CD14-positive monocyte (primary cell): ENCODE results near the gene NSMF. TPM values are rescaled to one million over a fixed set of nuclear protein-coding genes. Genes with fewer than 3 reads are reported as not detected.

ENCODE experiments used
- DNase-seq, 3 donors: peaks; one replicate each; pipeline ENCODE4 v3.0.0-alpha.2; 2011 to 2022
- H2AFZ ChIP-seq: 2 replicates; pipeline ENCODE4 v1.6.0; 2012; ENCODE audit warnings: mild to moderate bottlenecking, low read depth, low read length, inconsistent platforms; ENCODE audit not compliant: insufficient read depth, poor library complexity, severe bottlenecking
- H3K27ac ChIP-seq, 2 donors: 1 replicate in 1 of 2; 2 replicates in 1 of 2; pipeline ENCODE4 v1.5.1; 2012 to 2013; ENCODE audit warnings: low read length in 2 of 2, control low read depth in 1 of 2, inconsistent platforms in 1 of 2, low read depth in 1 of 2, mild to moderate bottlenecking in 1 of 2
- H3K27me3 ChIP-seq, 2 donors: one replicate each; pipeline versions ENCODE4 v1.6.0 to v1.6.1; 2011 to 2013; ENCODE audit warnings: low read length in 2 of 2; ENCODE audit not compliant: control insufficient read depth in 2 of 2, insufficient read depth in 2 of 2
- H3K36me3 ChIP-seq, 2 donors: replicated peaks in 1 of 2; 1 replicate in 1 of 2; 2 replicates in 1 of 2; pipeline versions ENCODE4 v1.5.1 to v1.6.1; 2012 to 2013; ENCODE audit warnings: low read length in 2 of 2, control low read depth in 1 of 2, inconsistent platforms in 1 of 2, mild to moderate bottlenecking in 1 of 2; ENCODE audit not compliant: insufficient read depth in 2 of 2, control insufficient read depth in 1 of 2
- H3K4me1 ChIP-seq, 2 donors: 1 replicate in 1 of 2; 2 replicates in 1 of 2; pipeline versions ENCODE4 v1.5.1 to v1.6.1; 2012 to 2013; ENCODE audit warnings: low read length in 2 of 2, control low read depth in 1 of 2, inconsistent platforms in 1 of 2, mild to moderate bottlenecking in 1 of 2, moderate library complexity in 1 of 2; ENCODE audit not compliant: insufficient read depth in 2 of 2, control insufficient read depth in 1 of 2
- H3K4me2 ChIP-seq: replicated peaks from 2 replicates; pipeline ENCODE3; 2012; ENCODE audit warnings: low read length, moderate library complexity, mild to moderate bottlenecking; ENCODE audit not compliant: poor library complexity, severe bottlenecking; ENCODE audit errors: extremely low read depth
- H3K4me3 ChIP-seq, 3 experiments: fragments of 200-600 bp in 1 of 3; sonication (generic) in 1 of 3; replicated peaks in 1 of 3; 1 replicate in 2 of 3; 2 replicates in 1 of 3; pipeline ENCODE4 v1.5.1; 2011 to 2013; ENCODE audit warnings: low read length in 3 of 3, mild to moderate bottlenecking in 3 of 3, control low read depth in 2 of 3, low read depth in 2 of 3, inconsistent platforms in 1 of 3, moderate library complexity in 1 of 3
- H3K79me2 ChIP-seq: 2 replicates; pipeline ENCODE4 v1.6.0; 2012; ENCODE audit warnings: mild to moderate bottlenecking, control low read depth, inconsistent platforms, low read length, moderate library complexity; ENCODE audit not compliant: insufficient read depth
- H3K9ac ChIP-seq: 2 replicates; pipeline ENCODE4 v1.6.0; 2017; ENCODE audit warnings: low read length, mild to moderate bottlenecking; ENCODE audit not compliant: insufficient read depth, poor library complexity, severe bottlenecking
- H3K9me3 ChIP-seq, 2 donors: replicated peaks in 1 of 2; 1 replicate in 1 of 2; 2 replicates in 1 of 2; pipeline versions ENCODE4 v1.5.1 to v1.6.1; 2012 to 2013; ENCODE audit warnings: low read length in 2 of 2, control low read depth in 1 of 2; ENCODE audit not compliant: control insufficient read depth in 1 of 2, insufficient read depth in 1 of 2
- H4K20me1 ChIP-seq: 2 replicates; pipeline ENCODE4 v1.6.0; 2012; ENCODE audit warnings: mild to moderate bottlenecking, low read length, control low read depth, moderate library complexity; ENCODE audit not compliant: insufficient read depth
- H3K27ac Mint-ChIP-seq, 7 donors: one replicate each; pipeline ENCODE4 v1.8.0; 2020; ENCODE audit warnings: mild to moderate bottlenecking in 7 of 7, mixed read lengths in 7 of 7, moderate library complexity in 6 of 7, inconsistent platforms in 2 of 7
- H3K27me3 Mint-ChIP-seq, 3 donors: one replicate each; pipeline ENCODE4 v1.8.0; 2021 to 2022; ENCODE audit warnings: low read depth in 3 of 3, mild to moderate bottlenecking in 3 of 3, mixed read lengths in 3 of 3, moderate library complexity in 3 of 3, inconsistent platforms in 1 of 3
- H3K36me3 Mint-ChIP-seq, 2 donors: one replicate each; pipeline ENCODE4 v1.8.0; 2020; ENCODE audit warnings: mixed read lengths in 2 of 2, inconsistent platforms in 1 of 2, mild to moderate bottlenecking in 1 of 2
- H3K4me1 Mint-ChIP-seq: one replicate; pipeline ENCODE4 v1.8.0; 2020; ENCODE audit warnings: mild to moderate bottlenecking, mixed read lengths
- H3K4me3 Mint-ChIP-seq, 2 donors: one replicate each; pipeline ENCODE4 v1.8.0; 2020; ENCODE audit warnings: mild to moderate bottlenecking in 2 of 2, mixed read lengths in 2 of 2, moderate library complexity in 1 of 2
- H3K9me3 Mint-ChIP-seq, 7 donors: one replicate each; pipeline ENCODE4 v1.8.0; 2020 to 2022; ENCODE audit warnings: mixed read lengths in 7 of 7, mild to moderate bottlenecking in 6 of 7, moderate library complexity in 6 of 7, inconsistent platforms in 2 of 7
- CTCF ChIP-seq: fragments of 200-600 bp; IDR thresholded peaks from one replicate; pipeline ENCODE4 v1.8.0; 2022; ENCODE audit warnings: antibody characterized with exemption, mild to moderate bottlenecking
- WGBS: methylation state at CpG from one replicate; pipeline ENCODE4 v1.1.5; 2013; ENCODE audit warnings: missing lambda C conversion rate; ENCODE audit not compliant: insufficient coverage; 5-methylcytosine and 5-hydroxymethylcytosine counted together
- intact Hi-C, 2 donors: fragments of 100-400 bp; cut with micrococcal nuclease; formaldehyde crosslinking; loops; one replicate each; pipeline versions ENCODE4 v1.15.0 to v1.15.1; 2023
- polyA plus RNA-seq, 3 donors: library from polyadenylated mRNA; depleted of rRNA in 1 of 3; unstranded in 2 of 3; stranded (reverse) in 1 of 3; fragments of 300-500 nt in 2 of 3; fragments of >200 nt in 1 of 3; fragmentation: Illumina TruSeq in 2 of 3; gene quantifications; 1 replicate in 2 of 3; 2 replicates in 1 of 3; pipeline ENCODE4 v1.2.3, GENCODE V29; 2012 to 2021

The NSMF gene
- polyA plus RNA-seq, 3 donors: 4.6 to 68.4 (median 5.3) TPM

GRCh38 chr9:137476856-137477255, 17.7 kb upstream of the NSMF start:
- peaks cover 5% of the 10 kb centered on the region for H3K4me1 Mint-ChIP-seq
- H3K36me3 Mint-ChIP-seq: no peaks in the 10 kb centered on the region
- no peak overlapping the region for H3K27ac ChIP-seq
- no peak overlapping the region for H3K9ac ChIP-seq
- WGBS: 97% methylated on average over 10 of the region's 11 CpGs
- H3K4me3 Mint-ChIP-seq: no peak overlapping the region
- H3K27ac Mint-ChIP-seq: no peak overlapping the region
- H3K36me3 ChIP-seq: no peaks in the 10 kb centered on the region
- no peak for DNase-seq
- no peaks in the 10 kb centered on the region for H3K27me3 ChIP-seq
- H3K4me2 ChIP-seq: no peak overlapping the region
- peaks cover 24 to 46% (median 40%) of the 10 kb centered on the region in 7 donors for H3K9me3 Mint-ChIP-seq
- no peaks in the 10 kb centered on the region for H4K20me1 ChIP-seq
- peaks cover 32 to 38% of the 10 kb centered on the region in 2 donors for H3K9me3 ChIP-seq
- no peaks in the 10 kb centered on the region for H3K79me2 ChIP-seq
- H3K4me3 ChIP-seq: no peak overlapping the region
- intact Hi-C loops: no loop called here
- H3K4me1 ChIP-seq: peaks cover 2 to 5% of the 10 kb centered on the region in 2 donors
- H3K27me3 Mint-ChIP-seq: peaks cover 6 to 8% (median 8%) of the 10 kb centered on the region in 3 donors
- TF ChIP-seq CTCF: no peak
- H2AFZ ChIP-seq: no peak overlapping the region

GRCh38 chr9:137475666-137476065, 16.5 kb upstream of the NSMF start:
- Mint-ChIP-seq H3K27me3 (peaks cover 7 to 11% (median 8%) of the 10 kb centered on the region in 3 donors), H3K4me3 (no peak overlapping the region), H3K4me1 (peaks cover 2% of the 10 kb centered on the region), H3K9me3 (peaks cover 24 to 46% (median 40%) of the 10 kb centered on the region in 7 donors), H3K36me3 (no peaks in the 10 kb centered on the region), H3K27ac (no peak overlapping the region)
- Histone ChIP-seq H3K4me2 (no peak overlapping the region), H3K9ac (no peak overlapping the region), H3K4me3 (no peak overlapping the region), H2AFZ (no peak overlapping the region), H3K36me3 (no peaks in the 10 kb centered on the region), H3K27ac (no peak overlapping the region), H3K9me3 (peaks cover 32 to 38% of the 10 kb centered on the region in 2 donors), H3K27me3 (no peaks in the 10 kb centered on the region), H3K4me1 (no peaks in the 10 kb centered on the region), H4K20me1 (no peaks in the 10 kb centered on the region), H3K79me2 (no peaks in the 10 kb centered on the region)
- no CpG with 5 or more reads among the region's 3 CpGs for WGBS
- DNase-seq: no peak
- intact Hi-C loops: no loop called here
- no peak for TF ChIP-seq CTCF
